IMR-90 (cell line): ENCODE results near the gene DMD. TPM values are rescaled to one million over a fixed set of nuclear protein-coding genes. Genes with fewer than 3 reads are reported as not detected.

Experiments used
- ATAC-seq: fragments of 200-7000 bp; cut with Tn5 transposase; 2 replicates; pipeline ENCODE4 v1.9.1; 2020; ENCODE audit warnings: low read depth, mild to moderate bottlenecking, moderate library complexity
- BruUV-seq: library from RNA; stranded (reverse); fragments of 400-500 nt; replicated peaks from 2 replicates; lab custom pipeline; 2021; lab: Mats Ljungman, UMichigan
- CTCF ChIA-PET: fragments of 300-600 bp; formaldehyde crosslinking; extraction: SDS; loops from one replicate; lab custom pipeline; 2021; ENCODE audit warnings: antibody characterized with exemption; lab: Yijun Ruan, JAX
- POLR2A ChIA-PET: fragments of 300-600 bp; sonication (Branson Sonifier 250); formaldehyde crosslinking; loops from one replicate; lab custom pipeline; 2022; ENCODE audit warnings: antibody characterized with exemption; ENCODE audit not compliant: unreplicated experiment; lab: Charles Lee
- DNase-seq: peaks from one replicate; pipeline ENCODE4 v3.0.0; 2013
- H2AFZ ChIP-seq: replicated peaks from 2 replicates; pipeline ENCODE3; 2013; ENCODE audit warnings: low read length, mild to moderate bottlenecking; ENCODE audit not compliant: poor library complexity
- H2AK5ac ChIP-seq: 2 replicates; pipeline ENCODE4 v1.6.1; 2013; ENCODE audit warnings: low read depth, low read length, inconsistent platforms
- H2AK9ac ChIP-seq: replicated peaks from 2 replicates; pipeline ENCODE3; 2013; ENCODE audit warnings: mild to moderate bottlenecking, low read depth, low read length, moderate library complexity; ENCODE audit not compliant: poor library complexity
- H2BK120ac ChIP-seq: 2 replicates; pipeline ENCODE4 v1.6.1; 2013; ENCODE audit warnings: low read depth, low read length, inconsistent platforms
- H2BK15ac ChIP-seq: 3 replicates; pipeline ENCODE4 v1.6.1; 2013; ENCODE audit warnings: low read depth, low read length, inconsistent platforms
- H2BK20ac ChIP-seq: 2 replicates; pipeline ENCODE4 v1.6.1; 2013; ENCODE audit warnings: low read depth, mild to moderate bottlenecking, inconsistent platforms, low read length, moderate library complexity
- H2BK5ac ChIP-seq: 2 replicates; pipeline ENCODE4 v1.6.1; 2013; ENCODE audit warnings: mild to moderate bottlenecking, low read depth, low read length, inconsistent platforms; ENCODE audit not compliant: poor library complexity, severe bottlenecking
- H3K14ac ChIP-seq: replicated peaks from 2 replicates; pipeline ENCODE4 v1.6.1; 2013; ENCODE audit warnings: low read depth, low read length, inconsistent platforms
- H3K18ac ChIP-seq: 2 replicates; pipeline ENCODE4 v1.6.1; 2013; ENCODE audit warnings: low read depth, low read length, control low read depth
- H3K23ac ChIP-seq: 2 replicates; pipeline ENCODE4 v1.6.1; 2013; ENCODE audit warnings: low read depth, low read length, inconsistent platforms
- H3K27ac ChIP-seq: 2 replicates; pipeline ENCODE4 v1.5.1; 2013; ENCODE audit warnings: mild to moderate bottlenecking, control low read depth, low read length; ENCODE audit not compliant: insufficient read depth
- H3K27me3 ChIP-seq: 2 replicates; pipeline ENCODE4 v1.6.1; 2013; ENCODE audit warnings: low read length; ENCODE audit not compliant: control insufficient read depth, insufficient read depth
- H3K36me3 ChIP-seq: 2 replicates; pipeline ENCODE4 v1.6.1; 2013; ENCODE audit warnings: low read length, mixed read lengths; ENCODE audit not compliant: control insufficient read depth, insufficient read depth
- H3K4ac ChIP-seq: 2 replicates; pipeline ENCODE4 v1.6.1; 2013; ENCODE audit warnings: low read depth, low read length, inconsistent platforms
- H3K4me1 ChIP-seq: 2 replicates; pipeline ENCODE4 v1.6.1; 2013; ENCODE audit warnings: low read length, mixed read lengths; ENCODE audit not compliant: control insufficient read depth, insufficient read depth
- H3K4me2 ChIP-seq: 2 replicates; pipeline ENCODE4 v1.6.1; 2013; ENCODE audit warnings: low read depth, mild to moderate bottlenecking, control low read depth, low read length, moderate library complexity
- H3K4me3 ChIP-seq: 2 replicates; pipeline ENCODE4 v1.5.1; 2013; ENCODE audit warnings: low read depth, mild to moderate bottlenecking, control low read depth, low read length, moderate library complexity; ENCODE audit not compliant: insufficient read depth
- H3K56ac ChIP-seq: 2 replicates; pipeline ENCODE4 v1.6.1; 2013; ENCODE audit warnings: low read length, inconsistent platforms; ENCODE audit not compliant: insufficient read depth; ENCODE audit errors: extremely low read depth
- H3K79me1 ChIP-seq, 2 experiments: 2 replicates each; pipeline ENCODE4 v1.6.1; 2013; ENCODE audit warnings: low read length in 2 of 2, inconsistent platforms in 1 of 2, low read depth in 1 of 2
- H3K9ac ChIP-seq: 2 replicates; pipeline ENCODE4 v1.6.1; 2013; ENCODE audit warnings: low read depth, low read length, control low read depth
- H3K9me1 ChIP-seq: 2 replicates; pipeline ENCODE4 v1.6.1; 2013; ENCODE audit warnings: low read length, inconsistent platforms; ENCODE audit not compliant: insufficient read depth
- H3K9me3 ChIP-seq: 2 replicates; pipeline ENCODE4 v1.6.1; 2013; ENCODE audit warnings: low read length; ENCODE audit not compliant: control insufficient read depth, insufficient read depth
- H4K20me1 ChIP-seq: 2 replicates; pipeline ENCODE4 v1.6.1; 2013; ENCODE audit warnings: low read length, inconsistent platforms; ENCODE audit not compliant: insufficient read depth
- H4K5ac ChIP-seq: 2 replicates; pipeline ENCODE4 v1.6.1; 2013; ENCODE audit warnings: mild to moderate bottlenecking, low read depth, low read length, control low read depth
- H4K8ac ChIP-seq, 2 experiments: 2 replicates each; pipeline ENCODE4 v1.6.1; 2013; ENCODE audit warnings: low read depth in 2 of 2, low read length in 2 of 2, control low read depth in 1 of 2, inconsistent platforms in 1 of 2
- H4K91ac ChIP-seq: 2 replicates; pipeline ENCODE4 v1.6.1; 2013; ENCODE audit warnings: low read depth, low read length, inconsistent platforms; ENCODE audit not compliant: insufficient read depth
- BHLHE40 ChIP-seq: fragments of 150-350 bp; IDR thresholded peaks from 2 replicates; pipeline ENCODE4 v1.6.1; 2016; ENCODE audit warnings: mild to moderate bottlenecking, low read depth, low read length
- CEBPB ChIP-seq: IDR thresholded peaks from 2 replicates; pipeline ENCODE4 v1.6.1; 2012; ENCODE audit warnings: low read depth, low read length, improper control_type of control experiment
- CHD1 ChIP-seq: IDR thresholded peaks from 2 replicates; pipeline ENCODE4 v1.6.1; 2012; ENCODE audit warnings: low read depth, low read length, improper control_type of control experiment
- CTCF ChIP-seq: conservative IDR thresholded peaks from 2 replicates; pipeline ENCODE4 v1.5.1; 2012; ENCODE audit warnings: mild to moderate bottlenecking, low read depth, low read length, improper control_type of control experiment
- ELK1 ChIP-seq: fragments of 150-350 bp; IDR thresholded peaks from 2 replicates; pipeline ENCODE4 v1.6.1; 2016; ENCODE audit warnings: low read depth, mild to moderate bottlenecking, low read length, moderate library complexity, borderline replicate concordance
- FOS ChIP-seq: fragments of 150-350 bp; IDR thresholded peaks from 2 replicates; pipeline ENCODE4 v1.6.1; 2016; ENCODE audit warnings: low read depth, low read length
- MAFK ChIP-seq: IDR thresholded peaks from 2 replicates; pipeline ENCODE4 v1.6.1; 2012; ENCODE audit warnings: low read depth, low read length, improper control_type of control experiment
- MAZ ChIP-seq: IDR thresholded peaks from 2 replicates; pipeline ENCODE4 v1.6.1; 2012; ENCODE audit warnings: low read depth, mild to moderate bottlenecking, low read length, improper control_type of control experiment, moderate library complexity, borderline replicate concordance
- MXI1 ChIP-seq: IDR thresholded peaks from 2 replicates; pipeline ENCODE4 v1.6.1; 2012; ENCODE audit warnings: low read depth, mild to moderate bottlenecking, low read length, moderate library complexity, borderline replicate concordance
- NFE2L2 ChIP-seq: fragments of 150-350 bp; IDR thresholded peaks from 2 replicates; pipeline ENCODE4 v1.6.1; 2016; ENCODE audit warnings: low read depth, mild to moderate bottlenecking, low read length
- POLR2A ChIP-seq: IDR thresholded peaks from 2 replicates; pipeline ENCODE4 v1.6.1; 2012; ENCODE audit warnings: mild to moderate bottlenecking, low read depth, low read length
- RAD21 ChIP-seq: IDR thresholded peaks from 2 replicates; pipeline ENCODE4 v1.6.1; 2012; ENCODE audit warnings: low read length, improper control_type of control experiment
- RCOR1 ChIP-seq: IDR thresholded peaks from 2 replicates; pipeline ENCODE4 v1.6.1; 2012; ENCODE audit warnings: mild to moderate bottlenecking, low read length, improper control_type of control experiment; ENCODE audit not compliant: insufficient replicate concordance
- RFX5 ChIP-seq: IDR thresholded peaks from 2 replicates; pipeline ENCODE4 v1.8.0; 2012; ENCODE audit warnings: low read depth, mild to moderate bottlenecking, low read length, moderate library complexity
- SMC3 ChIP-seq: fragments of 150-350 bp; IDR thresholded peaks from 2 replicates; pipeline ENCODE4 v1.6.1; 2016; ENCODE audit warnings: low read depth, mild to moderate bottlenecking, antibody characterized with exemption, low read length, moderate library complexity
- USF2 ChIP-seq: fragments of 150-350 bp; IDR thresholded peaks from 2 replicates; pipeline ENCODE4 v1.6.1; 2017; ENCODE audit warnings: mild to moderate bottlenecking, antibody characterized with exemption, low read length, low read depth
- WGBS, 2 experiments: methylation state at CpG; one replicate each; pipeline versions ENCODE4 v1.1.5 to v1.1.7; 2013; ENCODE audit warnings: missing lambda C conversion rate in 2 of 2; ENCODE audit not compliant: insufficient read length in 1 of 2; ENCODE audit errors: extremely low coverage in 2 of 2; 5-methylcytosine and 5-hydroxymethylcytosine counted together
- dilution Hi-C: fragments of 300-500 bp; cut with HindIII; formaldehyde crosslinking; loops from one replicate; pipeline ENCODE4 v1.14.3; 2018; ENCODE audit warnings: low sequenced_read_pairs; ENCODE audit not compliant: unreplicated experiment
- in situ Hi-C: fragments of 300-500 bp; cut with MboI; formaldehyde crosslinking; loops from 3 replicates; pipeline ENCODE4 v1.14.3; 2019; ENCODE audit warnings: low sequenced_read_pairs, inconsistent platforms, mixed read lengths
- intact Hi-C: fragments of 100-400 bp; cut with micrococcal nuclease; formaldehyde crosslinking; loops from 2 replicates; pipeline ENCODE4 v1.10.0; 2022
- polyA plus RNA-seq, 3 experiments: library from polyadenylated mRNA; depleted of rRNA; stranded (reverse); fragments of >200 nt; gene quantifications; 2 replicates each; pipeline ENCODE4 v1.2.3, GENCODE V29; 2012; ENCODE audit warnings: low replicate concordance in 1 of 3
- total RNA-seq: library from RNA; depleted of rRNA; stranded (reverse); fragments of >200 nt; gene quantifications from 2 replicates; pipeline ENCODE4 v1.2.3, GENCODE V29; 2012

The DMD gene
- total and polyA plus RNA-seq, 2 of the 4 experiments (the other 2 are of a cell fraction) = 6.6 to 11.8 TPM

- Histone ChIP-seq H3K56ac (no peak overlapping the region), H3K9me3 (no peaks in the 10 kb centered on the region), H2AK5ac (no peak overlapping the region), H2BK120ac (no peak overlapping the region), H4K8ac (no peak overlapping the region), H4K5ac (no peak overlapping the region), H4K91ac (no peak overlapping the region), H2BK20ac (no peak overlapping the region), H3K36me3 (no peaks in the 10 kb centered on the region), H3K14ac (no peak overlapping the region), H3K9me1 (no peaks in the 10 kb centered on the region), H3K4me3 (no peak overlapping the region), H3K18ac (no peak overlapping the region), H3K9ac (no peak overlapping the region), H2AFZ (no peak overlapping the region), H3K27ac (no peak overlapping the region), H3K27me3 (no peaks in the 10 kb centered on the region), H2BK15ac (no peak overlapping the region), H3K4me2 (no peak overlapping the region), H3K4me1 (no peaks in the 10 kb centered on the region), H4K20me1 (no peaks in the 10 kb centered on the region), H3K4ac (no peak overlapping the region), H2AK9ac (no peak overlapping the region), H3K79me1 (no peaks in the 10 kb centered on the region), H2BK5ac (no peak overlapping the region), H3K23ac (no peak overlapping the region)
- POLR2A ChIA-PET = no interaction called here
- no CpG with 5 or more reads among the region's 2 CpGs for WGBS, 2 experiments
- intact Hi-C loops (loop anchor here (5.0 kb wide), 1 partner anchor 97 kb away; no protein-coding TSS in a partner anchor), in situ Hi-C loops (no loop called here), dilution Hi-C loops (no loop called here)
- peak; percentile 32; the same call in 1 of the 2 replicates for ATAC-seq
- no TSS peak for BruUV-seq
- DNase-seq = no peak
- TF ChIP-seq CEBPB = no peak
- no peak for TF ChIP-seq POLR2A
- no peak for TF ChIP-seq BHLHE40
- TF ChIP-seq RFX5 = no peak
- TF ChIP-seq NFE2L2 = no peak
- no peak for TF ChIP-seq FOS
- TF ChIP-seq MAZ = no peak
- TF ChIP-seq MXI1 = no peak
- TF ChIP-seq RAD21 = no peak
- TF ChIP-seq RCOR1 = no peak
- no peak for TF ChIP-seq MAFK
- no peak for TF ChIP-seq CHD1
- TF ChIP-seq SMC3 = no peak
- no peak for TF ChIP-seq CTCF
- TF ChIP-seq ELK1 = no peak
- no peak for TF ChIP-seq USF2
- CTCF ChIA-PET = no interaction called here
Measured at GRCh38 chrX:31319586-31319985, 1891.8 kb downstream of the DMD start.
